HG02642 (cell line): ENCODE results near the gene TNFRSF1B.

Experiments used
- ATAC-seq: cut with Tn5 transposase; IDR thresholded peaks from one replicate; pipeline ENCODE4 v1.9.1; 2021; ENCODE audit warnings: mild to moderate bottlenecking; ENCODE audit not compliant: unreplicated experiment, poor library complexity

The TNFRSF1B gene

GRCh38 chr1:12249748-12250147, 83.0 kb downstream of the TNFRSF1B start:
- ATAC-seq: no peak

GRCh38 chr1:12251442-12251841, 84.7 kb downstream of the TNFRSF1B start:
- no peak for ATAC-seq

- ATAC-seq: no peak
Observed at GRCh38 chr1:12255913-12256312, 89.1 kb downstream of the TNFRSF1B start.

GRCh38 chr1:12258272-12258671, 91.5 kb downstream of the TNFRSF1B start:
- ATAC-seq: no peak
